ENCODE data around the gene CD6.

The CD6 gene

DNA sequence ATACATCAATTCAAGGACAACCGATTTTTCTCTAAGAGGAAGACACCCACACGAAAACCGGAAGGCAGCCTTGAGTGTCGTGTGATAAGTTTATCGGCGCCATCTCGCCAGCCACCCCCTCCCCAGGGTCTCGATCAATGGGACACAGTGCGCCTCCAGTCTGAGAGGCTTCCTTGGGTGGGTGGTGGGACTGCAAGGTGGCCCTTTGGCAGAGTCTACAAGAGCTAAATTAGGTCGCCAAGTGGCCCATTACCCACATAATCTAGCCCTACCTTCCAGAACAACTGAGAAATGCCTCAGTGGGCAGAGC lies 64.0 kb downstream of the CD6 start:
- Histone ChIP-seq H3K4me1 (ENCODE audit: control insufficient read depth in 1 of 2, insufficient read depth in 2 of 2, low read length in 2 of 2) (no peaks in the 10 kb centered on the region), H3K9ac (ENCODE audit: low read depth in 1 of 2, low read length in 2 of 2) (no peak overlapping the region), H3K36me3 (ENCODE audit: control insufficient read depth in 1 of 2, insufficient read depth in 2 of 2, low read length in 2 of 2) (no peaks in the 10 kb centered on the region), H3K9me3 (ENCODE audit: control insufficient read depth in 1 of 2, low read length in 2 of 2) (no peaks in the 10 kb centered on the region), H3K27me3 (ENCODE audit: control insufficient read depth in 1 of 2, insufficient read depth in 2 of 2, low read length in 2 of 2) (no peaks in the 10 kb centered on the region), H3K27ac (ENCODE audit: low read depth, low read length) (no peak overlapping the region), H3K4me3 (ENCODE audit: low read depth in 1 of 2, low read length in 2 of 2) (no peak overlapping the region)

DNA sequence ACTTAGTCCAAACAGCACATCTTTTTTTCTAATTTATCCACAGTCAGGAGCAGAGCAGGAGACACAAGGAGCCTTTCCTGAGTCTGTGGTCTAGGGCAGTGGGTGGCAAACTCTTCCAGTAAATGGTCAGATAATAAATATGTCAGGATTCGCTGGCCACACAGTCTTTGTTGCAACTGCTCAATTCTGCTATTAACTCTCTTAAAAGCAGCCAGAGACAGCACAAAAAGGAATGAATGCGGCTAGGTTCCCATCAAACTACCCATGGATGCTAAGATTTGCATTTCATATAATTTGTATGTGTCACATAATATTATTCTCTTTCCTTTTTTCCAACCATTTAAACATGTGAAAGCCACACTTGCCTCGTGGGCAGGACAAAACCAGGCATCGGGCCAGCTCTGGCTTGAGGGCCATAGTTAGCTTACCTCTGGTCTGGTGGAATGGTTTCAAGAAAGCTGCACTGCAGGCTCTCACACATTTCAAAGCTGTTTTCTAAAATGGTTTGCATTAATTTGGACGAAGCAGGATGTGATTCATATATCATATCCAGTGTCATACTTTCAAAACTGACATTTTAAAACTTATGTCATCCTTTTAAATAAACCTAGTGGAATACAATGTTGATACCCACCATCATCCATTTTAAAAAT lies 66.1 kb downstream of the CD6 start:
- H3K9me3 ChIP-seq (ENCODE audit: control insufficient read depth in 1 of 2, low read length in 2 of 2), result no peaks in the 10 kb centered on the region
- no peaks in the 10 kb centered on the region for H3K36me3 ChIP-seq (ENCODE audit: control insufficient read depth in 1 of 2, insufficient read depth in 2 of 2, low read length in 2 of 2)
- no peak overlapping the region for H3K9ac ChIP-seq (ENCODE audit: low read depth in 1 of 2, low read length in 2 of 2)
- H3K4me3 ChIP-seq (ENCODE audit: low read depth in 1 of 2, low read length in 2 of 2), result no peak overlapping the region
- no peaks in the 10 kb centered on the region for H3K4me1 ChIP-seq (ENCODE audit: control insufficient read depth in 1 of 2, insufficient read depth in 2 of 2, low read length in 2 of 2)
- H3K27me3 ChIP-seq (ENCODE audit: control insufficient read depth in 1 of 2, insufficient read depth in 2 of 2, low read length in 2 of 2), result no peaks in the 10 kb centered on the region
- H3K27ac ChIP-seq (ENCODE audit: low read depth, low read length), result no peak overlapping the region

GRCh38 chr11:61039916-61040315 lies 68.4 kb downstream of the CD6 start:
- H3K36me3 ChIP-seq (ENCODE audit: control insufficient read depth in 1 of 2, insufficient read depth in 2 of 2, low read length in 2 of 2), result no peaks in the 10 kb centered on the region
- H3K27ac ChIP-seq (ENCODE audit: low read depth, low read length), result no peak overlapping the region
- H3K4me3 ChIP-seq (ENCODE audit: low read depth in 1 of 2, low read length in 2 of 2), result no peak overlapping the region
- no peaks in the 10 kb centered on the region for H3K9me3 ChIP-seq (ENCODE audit: control insufficient read depth in 1 of 2, low read length in 2 of 2)
- no peak overlapping the region for H3K9ac ChIP-seq (ENCODE audit: low read depth in 1 of 2, low read length in 2 of 2)
- H3K27me3 ChIP-seq (ENCODE audit: control insufficient read depth in 1 of 2, insufficient read depth in 2 of 2, low read length in 2 of 2), result no peaks in the 10 kb centered on the region
- no peaks in the 10 kb centered on the region for H3K4me1 ChIP-seq (ENCODE audit: control insufficient read depth in 1 of 2, insufficient read depth in 2 of 2, low read length in 2 of 2)

- Histone ChIP-seq H3K4me3 (ENCODE audit: low read depth in 1 of 2, low read length in 2 of 2) (no peak overlapping the region), H3K27me3 (ENCODE audit: control insufficient read depth in 1 of 2, insufficient read depth in 2 of 2, low read length in 2 of 2) (no peaks in the 10 kb centered on the region), H3K4me1 (ENCODE audit: control insufficient read depth in 1 of 2, insufficient read depth in 2 of 2, low read length in 2 of 2) (no peaks in the 10 kb centered on the region), H3K9ac (ENCODE audit: low read depth in 1 of 2, low read length in 2 of 2) (peak overlapping the region; percentile 11 to 51), H3K36me3 (ENCODE audit: control insufficient read depth in 1 of 2, insufficient read depth in 2 of 2, low read length in 2 of 2) (no peaks in the 10 kb centered on the region), H3K9me3 (ENCODE audit: control insufficient read depth in 1 of 2, low read length in 2 of 2) (no peaks in the 10 kb centered on the region), H3K27ac (ENCODE audit: low read depth, low read length) (no peak overlapping the region)
Measured at GRCh38 chr11:61041755-61042518, 70.5 kb downstream of the CD6 start.

- Histone ChIP-seq H3K27ac (ENCODE audit: low read depth, low read length) (no peak overlapping the region), H3K9ac (ENCODE audit: low read depth in 1 of 2, low read length in 2 of 2) (no peak overlapping the region), H3K9me3 (ENCODE audit: control insufficient read depth in 1 of 2, low read length in 2 of 2) (no peaks in the 10 kb centered on the region), H3K4me1 (ENCODE audit: control insufficient read depth in 1 of 2, insufficient read depth in 2 of 2, low read length in 2 of 2) (no peaks in the 10 kb centered on the region), H3K27me3 (ENCODE audit: control insufficient read depth in 1 of 2, insufficient read depth in 2 of 2, low read length in 2 of 2) (no peaks in the 10 kb centered on the region), H3K4me3 (ENCODE audit: low read depth in 1 of 2, low read length in 2 of 2) (peak overlapping the region; percentile 19 to 33), H3K36me3 (ENCODE audit: control insufficient read depth in 1 of 2, insufficient read depth in 2 of 2, low read length in 2 of 2) (no peaks in the 10 kb centered on the region)
Measured at GRCh38 chr11:61042537-61042936, 71.1 kb downstream of the CD6 start.

GRCh38 chr11:61042961-61043540 lies 71.6 kb downstream of the CD6 start:
- Histone ChIP-seq H3K27ac (ENCODE audit: low read depth, low read length) (no peak overlapping the region), H3K36me3 (ENCODE audit: control insufficient read depth in 1 of 2, insufficient read depth in 2 of 2, low read length in 2 of 2) (no peaks in the 10 kb centered on the region)

GRCh38 chr11:61045271-61045670 lies 73.8 kb downstream of the CD6 start:
- no peak overlapping the region for H3K4me3 ChIP-seq (ENCODE audit: low read depth in 1 of 2, low read length in 2 of 2)
- no peak overlapping the region for H3K27ac ChIP-seq (ENCODE audit: low read depth, low read length)
- H3K4me1 ChIP-seq (ENCODE audit: control insufficient read depth in 1 of 2, insufficient read depth in 2 of 2, low read length in 2 of 2), result no peaks in the 10 kb centered on the region
- no peaks in the 10 kb centered on the region for H3K36me3 ChIP-seq (ENCODE audit: control insufficient read depth in 1 of 2, insufficient read depth in 2 of 2, low read length in 2 of 2)
- no peaks in the 10 kb centered on the region for H3K9me3 ChIP-seq (ENCODE audit: control insufficient read depth in 1 of 2, low read length in 2 of 2)
- H3K27me3 ChIP-seq (ENCODE audit: control insufficient read depth in 1 of 2, insufficient read depth in 2 of 2, low read length in 2 of 2), result peaks cover 0 to 10% of the 10 kb centered on the region in 2 donors
- no peak overlapping the region for H3K9ac ChIP-seq (ENCODE audit: low read depth in 1 of 2, low read length in 2 of 2)

More at GRCh38 chr11:61042961-61043540, 71.6 kb downstream of the CD6 start:
- peaks cover 0 to 1% of the 10 kb centered on the region in 2 donors for H3K27me3 ChIP-seq (ENCODE audit: control insufficient read depth in 1 of 2, insufficient read depth in 2 of 2, low read length in 2 of 2)
- H3K4me1 ChIP-seq (ENCODE audit: control insufficient read depth in 1 of 2, insufficient read depth in 2 of 2, low read length in 2 of 2), result no peaks in the 10 kb centered on the region
- peak overlapping the region; percentile 19 to 33 for H3K4me3 ChIP-seq (ENCODE audit: low read depth in 1 of 2, low read length in 2 of 2)
- H3K9ac ChIP-seq (ENCODE audit: low read depth in 1 of 2, low read length in 2 of 2), result no peak overlapping the region
- no peaks in the 10 kb centered on the region for H3K9me3 ChIP-seq (ENCODE audit: control insufficient read depth in 1 of 2, low read length in 2 of 2)

DNA sequence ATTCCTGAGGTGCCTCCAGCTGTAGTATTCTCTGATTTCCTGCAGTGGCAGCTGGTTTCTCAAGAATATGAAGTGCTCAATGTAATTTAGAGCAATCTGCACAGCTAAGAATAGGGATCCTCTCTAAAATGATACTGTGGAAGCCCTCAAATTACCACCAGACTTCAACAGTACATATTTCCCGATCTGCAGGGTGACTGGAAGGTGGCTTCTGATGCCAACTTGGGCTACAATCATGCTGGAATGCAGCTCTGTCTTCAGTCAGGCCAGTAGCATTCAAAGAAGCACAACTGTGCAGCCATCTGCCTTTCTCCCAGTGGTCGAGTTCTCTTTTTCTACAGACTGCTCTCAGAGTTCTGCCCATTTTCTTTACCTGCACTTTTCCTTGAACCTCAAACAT lies 75.4 kb downstream of the CD6 start:
- no peak overlapping the region for H3K9ac ChIP-seq (ENCODE audit: low read depth in 1 of 2, low read length in 2 of 2)
- H3K27ac ChIP-seq (ENCODE audit: low read depth, low read length), result no peak overlapping the region
- no peaks in the 10 kb centered on the region for H3K9me3 ChIP-seq (ENCODE audit: control insufficient read depth in 1 of 2, low read length in 2 of 2)
- H3K4me3 ChIP-seq (ENCODE audit: low read depth in 1 of 2, low read length in 2 of 2), result no peak overlapping the region
- no peaks in the 10 kb centered on the region for H3K36me3 ChIP-seq (ENCODE audit: control insufficient read depth in 1 of 2, insufficient read depth in 2 of 2, low read length in 2 of 2)
- H3K27me3 ChIP-seq (ENCODE audit: control insufficient read depth in 1 of 2, insufficient read depth in 2 of 2, low read length in 2 of 2), result peaks cover 0 to 10% of the 10 kb centered on the region in 2 donors
- no peaks in the 10 kb centered on the region for H3K4me1 ChIP-seq (ENCODE audit: control insufficient read depth in 1 of 2, insufficient read depth in 2 of 2, low read length in 2 of 2)

DNA sequence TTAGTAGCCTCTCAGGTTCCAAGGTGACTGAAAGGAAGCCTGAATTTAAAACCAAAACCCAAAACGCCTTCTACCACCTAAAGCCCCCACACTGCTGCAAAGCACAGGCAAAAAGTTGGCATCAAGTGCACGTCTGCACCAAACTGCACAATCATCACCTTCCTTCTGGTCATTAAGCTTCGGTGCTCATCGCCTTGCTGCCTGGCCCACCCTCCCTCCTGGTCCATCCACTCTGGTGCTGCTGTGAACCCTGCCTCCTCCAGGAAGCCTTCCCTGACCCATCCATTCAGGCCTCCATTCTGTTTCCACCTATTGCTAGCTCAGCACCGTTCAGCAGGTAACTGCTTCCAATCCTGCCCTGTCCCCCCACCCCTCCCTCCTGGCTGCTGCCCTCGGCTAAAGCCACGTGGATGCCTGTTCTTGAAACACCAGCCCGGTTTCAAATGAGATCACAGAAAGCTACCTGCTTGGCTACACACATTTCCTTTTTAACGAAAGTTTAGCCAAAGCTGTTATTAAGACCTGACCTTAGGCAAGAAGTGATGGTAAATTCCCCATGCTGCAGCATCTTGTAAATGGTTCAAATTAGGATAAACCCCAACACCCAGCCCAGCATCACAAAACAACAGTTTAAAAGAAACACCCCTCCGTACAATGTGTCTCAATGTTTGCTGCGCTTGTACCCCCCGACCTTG lies 77.0 kb downstream of the CD6 start:
- H3K27ac ChIP-seq (ENCODE audit: low read depth, low read length), result no peak overlapping the region
- H3K4me3 ChIP-seq (ENCODE audit: low read depth in 1 of 2, low read length in 2 of 2), result no peak overlapping the region
- H3K9ac ChIP-seq (ENCODE audit: low read depth in 1 of 2, low read length in 2 of 2), result no peak overlapping the region
- no peaks in the 10 kb centered on the region for H3K9me3 ChIP-seq (ENCODE audit: control insufficient read depth in 1 of 2, low read length in 2 of 2)
- peaks cover 0 to 10% of the 10 kb centered on the region in 2 donors for H3K27me3 ChIP-seq (ENCODE audit: control insufficient read depth in 1 of 2, insufficient read depth in 2 of 2, low read length in 2 of 2)
- H3K36me3 ChIP-seq (ENCODE audit: control insufficient read depth in 1 of 2, insufficient read depth in 2 of 2, low read length in 2 of 2), result no peaks in the 10 kb centered on the region
- no peaks in the 10 kb centered on the region for H3K4me1 ChIP-seq (ENCODE audit: control insufficient read depth in 1 of 2, insufficient read depth in 2 of 2, low read length in 2 of 2)

GRCh38 chr11:61049063-61049377 lies 77.5 kb downstream of the CD6 start:
- Histone ChIP-seq H3K9ac (ENCODE audit: low read depth in 1 of 2, low read length in 2 of 2) (no peak overlapping the region), H3K4me3 (ENCODE audit: low read depth in 1 of 2, low read length in 2 of 2) (no peak overlapping the region), H3K9me3 (ENCODE audit: control insufficient read depth in 1 of 2, low read length in 2 of 2) (no peaks in the 10 kb centered on the region), H3K36me3 (ENCODE audit: control insufficient read depth in 1 of 2, insufficient read depth in 2 of 2, low read length in 2 of 2) (no peaks in the 10 kb centered on the region), H3K27ac (ENCODE audit: low read depth, low read length) (no peak overlapping the region), H3K4me1 (ENCODE audit: control insufficient read depth in 1 of 2, insufficient read depth in 2 of 2, low read length in 2 of 2) (no peaks in the 10 kb centered on the region), H3K27me3 (ENCODE audit: control insufficient read depth in 1 of 2, insufficient read depth in 2 of 2, low read length in 2 of 2) (peaks cover 0 to 10% of the 10 kb centered on the region in 2 donors)

All from duodenal mucosa (tissue), 2 donors.